Transverse colon (tissue), 4 donors: ENCODE data around the gene UBE2D2. TPM values are rescaled to one million over a fixed set of nuclear protein-coding genes. Genes with fewer than 3 reads are reported as not detected.
"Not testable (repeated sequence)": the region's sequence is repeated elsewhere in the genome, so short reads cannot be mapped to it uniquely, and the experiment has no call there.

Source experiments
- DNase-seq: peaks from one replicate; pipeline ENCODE4 v3.0.0-alpha.2; 2019
- H3K27ac ChIP-seq, 4 donors: fragments of 200-600 bp; sonication (generic); 2 replicates each; pipeline ENCODE4 v1.5.1; 2016 to 2018; ENCODE audit warnings: inconsistent platforms in 4 of 4
- H3K27me3 ChIP-seq: fragments of 200-600 bp; sonication (generic); 2 replicates; pipeline ENCODE4 v1.5.1; 2017; ENCODE audit warnings: inconsistent platforms
- H3K36me3 ChIP-seq, 4 donors: fragments of 200-600 bp; sonication (generic); 2 replicates each; pipeline ENCODE4 v1.5.1; 2017 to 2019; ENCODE audit warnings: inconsistent platforms in 4 of 4
- H3K4me1 ChIP-seq, 4 donors: fragments of 200-600 bp; sonication (generic); 2 replicates each; pipeline ENCODE4 v1.5.1; 2017 to 2020; ENCODE audit warnings: inconsistent platforms in 4 of 4
- H3K4me3 ChIP-seq, 4 donors: fragments of 200-600 bp; sonication (generic); 1 replicate in 1 of 4; 2 replicates in 3 of 4; pipeline versions ENCODE4 v1.5.1 to v1.6.1; 2017 to 2019; ENCODE audit warnings: inconsistent platforms in 4 of 4
- H3K9me3 ChIP-seq, 2 donors: fragments of 200-600 bp; sonication (generic); 2 replicates each; pipeline ENCODE4 v1.5.1; 2017 to 2019; ENCODE audit warnings: inconsistent platforms in 2 of 2
- EP300 ChIP-seq: sonication (generic); formaldehyde crosslinking; IDR thresholded peaks from one replicate; pipeline ENCODE4 v1.6.1; 2017; ENCODE audit warnings: antibody characterized with exemption, low read depth
- POLR2A ChIP-seq: fragments of 450-650 bp; IDR thresholded peaks from one replicate; pipeline ENCODE4 v1.6.1; 2016; ENCODE audit warnings: antibody characterized with exemption, mild to moderate bottlenecking, moderate library complexity
- POLR2AphosphoS5 ChIP-seq, 3 donors: sonication (generic); formaldehyde crosslinking; IDR thresholded peaks; one replicate each; pipeline ENCODE4 v1.6.1; 2016; ENCODE audit warnings: antibody characterized with exemption in 3 of 3
- WGBS, 2 donors: methylation state at CpG; one replicate each; pipeline ENCODE4 v1.1.5; 2018; ENCODE audit warnings: low coverage in 1 of 2; 5-methylcytosine and 5-hydroxymethylcytosine counted together
- in situ Hi-C, 4 donors: fragments of 200-750 bp; cut with MboI; loops; one replicate each; pipeline versions ENCODE4 v1.15.0 to v1.15.1; 2017; ENCODE audit warnings: low sequenced_read_pairs in 3 of 4, low pct_ligation_motif_present in 1 of 4, low pct_unique_long_range_greater_than_20kb in 1 of 4
- intact Hi-C: fragments of 100-400 bp; cut with DNase I; formaldehyde crosslinking; loops from one replicate; pipeline ENCODE4 v1.15.1; 2023; ENCODE audit warnings: low total_unique reads
- total RNA-seq, 4 donors: library from RNA; depleted of rRNA; stranded (reverse); fragments of >200 nt; gene quantifications; one replicate each; pipeline ENCODE4 v1.1.0, GENCODE V29; 2016
- TF ChIP-seq, protein P1 (sequence below), 5 experiments: fragments of 200-600 bp in 3 of 5; fragments of 450-650 bp in 2 of 5; sonication (generic) in 3 of 5; IDR thresholded peaks; 1 replicate in 2 of 5; 2 replicates in 3 of 5; pipeline ENCODE4 v1.5.1; 2016 to 2017; ENCODE audit warnings: antibody characterized with exemption in 5 of 5, inconsistent platforms in 3 of 5, mild to moderate bottlenecking in 2 of 5, moderate library complexity in 1 of 5

UBE2D2 gene
- total RNA-seq, 4 donors from 2014 or later, result 45.6 to 134 (median 80.8) TPM

DNA sequence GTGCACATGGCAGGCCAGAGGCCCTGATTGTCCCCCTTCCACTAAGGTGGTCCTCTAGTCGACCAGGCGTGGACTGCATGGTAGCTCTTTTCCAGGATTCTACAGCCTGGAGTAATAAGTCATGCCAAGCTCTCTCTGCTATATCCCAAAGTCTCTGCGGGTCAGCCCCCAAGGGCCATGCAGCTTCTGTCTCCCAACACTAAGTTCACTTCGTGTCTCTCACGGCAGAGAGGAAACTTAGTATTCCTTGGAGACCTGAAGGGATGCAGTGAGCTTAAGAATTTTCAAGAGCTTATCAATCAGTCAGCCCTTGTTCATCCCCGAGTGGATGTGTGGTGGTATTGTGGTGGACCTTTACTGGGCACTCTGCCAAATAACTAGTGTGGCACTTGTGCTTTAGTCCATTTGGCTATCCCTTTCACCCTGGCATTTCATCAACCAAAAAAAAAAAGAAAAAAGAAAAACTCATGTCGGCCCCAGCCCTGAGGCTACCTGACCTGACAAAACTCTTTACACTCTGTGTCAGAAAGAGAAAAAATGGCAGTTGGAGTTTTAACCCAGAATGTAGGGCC is 33.2 kb upstream of the UBE2D2 start:
- WGBS, 2 donors, result 78 to 88% methylated on average over 6 to 7 of the region's 7 CpGs
- DNase-seq, H3K4me3 ChIP-seq, intact Hi-C loops, in situ Hi-C loops, H3K27me3 ChIP-seq, H3K27ac ChIP-seq, H3K36me3 ChIP-seq, H3K9me3 ChIP-seq: not testable (repeated sequence)
- peaks cover 0 to 38% (median 12%) of the 10 kb centered on the region in 4 donors for H3K4me1 ChIP-seq

DNA sequence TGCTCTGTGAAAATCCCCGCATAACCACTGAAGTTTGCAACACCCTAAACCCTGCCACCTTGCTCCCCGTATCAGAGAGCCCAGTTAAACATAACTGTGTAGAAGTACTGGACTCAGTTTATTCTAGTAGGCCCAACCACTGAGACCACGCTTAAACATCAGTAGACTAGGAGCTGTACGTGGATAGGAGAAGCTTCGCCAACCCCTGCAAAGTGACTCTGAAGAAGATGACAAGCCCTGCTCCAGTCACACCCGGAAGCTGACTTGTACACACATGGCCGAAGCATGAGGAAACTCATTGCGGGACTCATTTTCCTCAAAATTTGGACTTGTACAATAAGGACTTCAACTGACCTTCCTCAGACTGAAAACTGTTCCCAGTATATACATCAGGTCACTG is 32.4 kb upstream of the UBE2D2 start:
- H3K27me3 ChIP-seq, H3K9me3 ChIP-seq, H3K36me3 ChIP-seq, in situ Hi-C loops, H3K4me3 ChIP-seq, intact Hi-C loops, DNase-seq, H3K27ac ChIP-seq: not testable (repeated sequence)
- WGBS, 2 donors, result 97% methylated on average over 8 of the region's 8 CpGs; no CpG with 5 or more reads in 1 of the 2 donors
- H3K4me1 ChIP-seq, result peaks cover 0 to 33% (median 9%) of the 10 kb centered on the region in 4 donors

DNA sequence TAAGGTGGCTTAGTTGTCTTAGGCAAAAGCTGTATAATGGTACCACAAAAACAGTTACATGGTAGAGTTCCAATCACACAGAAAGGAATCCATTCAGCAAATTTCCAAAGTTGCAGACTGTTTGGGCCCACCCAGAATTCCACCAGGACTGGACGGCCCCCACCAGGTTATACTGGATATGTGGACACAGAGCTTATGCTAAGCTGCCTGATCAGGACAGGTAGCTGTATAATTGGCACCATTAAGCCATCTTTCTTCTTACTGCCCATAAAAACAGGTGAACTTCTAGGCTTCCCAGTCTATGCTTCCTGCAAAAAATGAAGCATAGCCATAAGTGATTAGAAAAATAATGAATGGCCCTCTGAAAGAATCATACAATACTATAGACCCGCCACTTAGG is 31.1 kb upstream of the UBE2D2 start:
- intact Hi-C loops, H3K4me3 ChIP-seq, in situ Hi-C loops, H3K36me3 ChIP-seq, H3K27me3 ChIP-seq, DNase-seq, H3K9me3 ChIP-seq, H3K27ac ChIP-seq: not testable (repeated sequence)
- WGBS, 2 donors, result 95 to 100% methylated on average over 2 of the region's 2 CpGs
- peaks cover 0 to 19% (median 3%) of the 10 kb centered on the region in 4 donors for H3K4me1 ChIP-seq

DNA sequence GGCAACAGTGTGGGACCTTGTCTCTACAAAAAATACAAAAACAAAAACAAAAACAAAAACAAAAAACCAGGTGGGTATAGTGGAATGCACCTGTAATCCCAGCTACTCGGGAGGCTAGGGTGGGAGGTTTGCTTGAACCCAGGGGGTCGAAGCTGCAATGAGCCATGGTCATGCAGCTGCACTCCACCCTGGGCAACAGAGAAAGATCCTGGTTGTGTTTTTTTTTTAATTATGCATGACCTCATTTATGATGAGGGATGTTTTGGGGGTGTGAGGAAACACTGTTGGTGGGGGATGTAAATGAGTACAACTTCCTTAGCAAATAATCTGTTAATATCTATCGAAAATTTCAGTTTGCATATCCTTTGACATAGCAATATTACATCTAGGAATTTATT is 29.4 kb upstream of the UBE2D2 start:
- intact Hi-C loops (no loop called here), in situ Hi-C loops (no loop called here)
- no peaks in the 10 kb centered on the region for H3K27me3 ChIP-seq
- H3K4me1 ChIP-seq, result peaks cover 0 to 3% (median 0%) of the 10 kb centered on the region in 4 donors
- H3K9me3 ChIP-seq, result peaks cover 0 to 4% of the 10 kb centered on the region in 2 donors
- 90 to 100% methylated on average over 2 to 3 of the region's 3 CpGs for WGBS, 2 donors
- H3K36me3 ChIP-seq, result no peaks in the 10 kb centered on the region
- no peak overlapping the region for H3K4me3 ChIP-seq
- TF ChIP-seq EP300 (no peak), POLR2AphosphoS5 (IDR thresholded peaks at IDR 0.05) (no peak), POLR2A (no peak)
- TF ChIP-seq, protein P1, sequence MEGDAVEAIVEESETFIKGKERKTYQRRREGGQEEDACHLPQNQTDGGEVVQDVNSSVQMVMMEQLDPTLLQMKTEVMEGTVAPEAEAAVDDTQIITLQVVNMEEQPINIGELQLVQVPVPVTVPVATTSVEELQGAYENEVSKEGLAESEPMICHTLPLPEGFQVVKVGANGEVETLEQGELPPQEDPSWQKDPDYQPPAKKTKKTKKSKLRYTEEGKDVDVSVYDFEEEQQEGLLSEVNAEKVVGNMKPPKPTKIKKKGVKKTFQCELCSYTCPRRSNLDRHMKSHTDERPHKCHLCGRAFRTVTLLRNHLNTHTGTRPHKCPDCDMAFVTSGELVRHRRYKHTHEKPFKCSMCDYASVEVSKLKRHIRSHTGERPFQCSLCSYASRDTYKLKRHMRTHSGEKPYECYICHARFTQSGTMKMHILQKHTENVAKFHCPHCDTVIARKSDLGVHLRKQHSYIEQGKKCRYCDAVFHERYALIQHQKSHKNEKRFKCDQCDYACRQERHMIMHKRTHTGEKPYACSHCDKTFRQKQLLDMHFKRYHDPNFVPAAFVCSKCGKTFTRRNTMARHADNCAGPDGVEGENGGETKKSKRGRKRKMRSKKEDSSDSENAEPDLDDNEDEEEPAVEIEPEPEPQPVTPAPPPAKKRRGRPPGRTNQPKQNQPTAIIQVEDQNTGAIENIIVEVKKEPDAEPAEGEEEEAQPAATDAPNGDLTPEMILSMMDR (IDR thresholded peaks at IDR 0.05), result no peak
- DNase-seq, result no peak
- H3K27ac ChIP-seq, result no peak overlapping the region

DNA sequence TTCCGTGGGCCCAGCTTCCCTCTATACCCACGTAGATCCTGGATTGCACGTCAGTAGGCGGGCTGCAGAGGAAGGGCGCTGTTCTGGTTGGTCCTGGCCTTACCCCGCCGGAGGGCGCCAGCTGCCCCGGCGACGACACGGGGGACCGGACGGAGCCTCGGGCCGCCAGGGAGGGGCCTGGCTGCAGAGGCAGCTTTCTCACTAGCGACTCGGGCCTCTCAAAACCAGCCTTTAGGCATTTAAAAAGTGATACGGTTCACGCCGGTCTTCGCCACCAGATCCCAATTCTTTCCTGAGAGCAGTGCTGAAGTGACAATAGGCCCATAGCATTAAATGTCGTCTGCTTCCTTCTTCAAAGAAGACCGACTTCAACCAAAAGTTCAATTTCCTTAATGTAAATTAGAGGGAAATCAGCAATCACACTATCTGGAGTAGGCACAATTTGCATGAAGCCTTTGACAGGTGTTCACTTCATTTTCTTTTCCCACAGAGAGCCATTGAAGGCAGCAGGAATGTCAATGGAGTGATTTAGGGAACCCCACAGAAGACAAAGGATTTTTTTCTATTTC is 17.6 kb upstream of the UBE2D2 start:
- 12 to 14% methylated on average over 5 to 24 of the region's 24 CpGs for WGBS, 2 donors
- Histone ChIP-seq H3K36me3 (no peaks in the 10 kb centered on the region), H3K4me3 (peak overlapping the region in 2 of 4 donors; percentile 20 to 44), H3K9me3 (no peaks in the 10 kb centered on the region), H3K27me3 (no peaks in the 10 kb centered on the region), H3K27ac (peak overlapping the region; percentile 56 to 72 (median 69)), H3K4me1 (peaks cover 0 to 8% (median 5%) of the 10 kb centered on the region in 4 donors)
- in situ Hi-C loops (no loop called here), intact Hi-C loops (no loop called here)
- TF ChIP-seq EP300, result no peak
- TF ChIP-seq POLR2A, result no peak
- TF ChIP-seq, protein P1 (IDR thresholded peaks at IDR 0.05), result peak in 1 of 5 experiments; percentile 23
- no peak for TF ChIP-seq POLR2AphosphoS5 (IDR thresholded peaks at IDR 0.05)
- peak; percentile 81 for DNase-seq

DNA sequence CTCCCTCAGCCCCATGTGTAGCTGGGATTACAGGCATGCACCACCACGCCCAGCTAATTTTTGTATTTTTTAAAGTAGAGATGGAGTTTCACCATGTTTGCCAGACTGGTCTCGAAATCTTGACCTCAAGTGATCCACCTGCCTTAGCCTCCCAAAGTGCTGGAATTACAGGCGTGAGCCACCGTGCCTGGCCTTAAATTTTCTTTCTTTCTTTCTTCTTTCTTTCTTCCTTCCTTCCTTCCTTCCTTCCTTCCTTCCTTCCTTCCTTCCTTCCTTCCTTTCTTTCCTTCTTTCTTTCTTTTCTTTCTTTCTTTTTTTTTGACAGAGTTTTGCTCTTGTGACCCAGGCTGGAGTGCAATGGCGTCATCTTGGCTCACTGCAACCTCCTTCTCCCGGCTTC is 14.5 kb upstream of the UBE2D2 start:
- H3K36me3 ChIP-seq, H3K27ac ChIP-seq, intact Hi-C loops, H3K27me3 ChIP-seq, H3K4me3 ChIP-seq, H3K9me3 ChIP-seq, H3K4me1 ChIP-seq, in situ Hi-C loops, DNase-seq: not testable (repeated sequence)
- WGBS, 2 donors, result 85 to 98% methylated on average over 5 to 6 of the region's 6 CpGs
